HepG2 (cell line): ENCODE measurements around the gene DALRD3. TPM values are rescaled to one million over a fixed set of nuclear protein-coding genes. Genes with fewer than 3 reads are reported as not detected.
A peak's percentile ranks its signal among the peaks of the same experiment; 100 is the strongest.

Experiments used
- CBX2 ChIP-seq, 2 experiments: fragments of 200-600 bp in 1 of 2; sonication (generic); formaldehyde crosslinking in 1 of 2; IDR thresholded peaks; 2 replicates each; pipeline versions ENCODE4 v1.7.0 to v1.8.1; 2018 to 2022; ENCODE audit warnings: low read depth in 2 of 2, low read length in 1 of 2, mild to moderate bottlenecking in 1 of 2, missing genetic modification reagents in 1 of 2
- CENPX ChIP-seq: sonication (generic); formaldehyde crosslinking; IDR thresholded peaks from 2 replicates; pipeline ENCODE4 v1.9.0; 2021; ENCODE audit warnings: mild to moderate bottlenecking, missing genetic modification reagents, moderate library complexity
- CHD4 ChIP-seq: fragments of 200-600 bp; sonication (generic); IDR thresholded peaks from 2 replicates; pipeline ENCODE4 v1.7.0; 2017; ENCODE audit warnings: mild to moderate bottlenecking, low read length, borderline replicate concordance
- MIXL1 ChIP-seq: IDR thresholded peaks from 2 replicates; pipeline ENCODE4 v1.6.1; 2016
- MXD4 ChIP-seq: IDR thresholded peaks from 2 replicates; pipeline ENCODE4 v1.6.1; 2016; ENCODE audit warnings: mild to moderate bottlenecking, missing biosample characterization, missing genetic modification reagents
- NBN ChIP-seq: fragments of 450-650 bp; conservative IDR thresholded peaks from 2 replicates; pipeline ENCODE4 v1.6.1; 2017
- RFX5 ChIP-seq: IDR thresholded peaks from 2 replicates; pipeline ENCODE4 v1.6.1; 2011; ENCODE audit warnings: low read depth, low read length, improper control_type of control experiment
- SSRP1 ChIP-seq: IDR thresholded peaks from 2 replicates; pipeline ENCODE4 v1.6.1; 2016; ENCODE audit warnings: control low read depth
- TAF15 ChIP-seq: fragments of 200-400 bp; formaldehyde crosslinking; IDR thresholded peaks from one replicate; pipeline ENCODE4 v1.6.1; 2018; ENCODE audit warnings: mild to moderate bottlenecking, low read depth, low read length; ENCODE audit not compliant: poor library complexity, severe bottlenecking
- ZFP36L1 ChIP-seq: sonication (generic); formaldehyde crosslinking; IDR thresholded peaks from 2 replicates; pipeline ENCODE4 v1.8.0; 2022; ENCODE audit warnings: mild to moderate bottlenecking, missing genetic modification reagents, moderate library complexity
- ZMYM4 ChIP-seq: sonication (generic); formaldehyde crosslinking; IDR thresholded peaks from 2 replicates; pipeline ENCODE4 v1.8.1; 2023; ENCODE audit warnings: mild to moderate bottlenecking, missing genetic modification reagents
- ZNF253 ChIP-seq: sonication (generic); formaldehyde crosslinking; IDR thresholded peaks from 2 replicates; pipeline ENCODE4 v1.8.0; 2022; ENCODE audit warnings: mild to moderate bottlenecking, missing genetic modification reagents, borderline replicate concordance
- ZNF33A ChIP-seq: sonication (generic); formaldehyde crosslinking; IDR thresholded peaks from 2 replicates; pipeline ENCODE4 v1.5.1; 2020; ENCODE audit warnings: missing genetic modification reagents, mild to moderate bottlenecking, moderate library complexity, borderline replicate concordance
- ZNF570 ChIP-seq: sonication (generic); formaldehyde crosslinking; IDR thresholded peaks from 2 replicates; pipeline ENCODE4 v1.4.0; 2020; ENCODE audit warnings: mild to moderate bottlenecking, missing genetic modification reagents, borderline replicate concordance
- ZNF766 ChIP-seq: sonication (generic); formaldehyde crosslinking; IDR thresholded peaks from 2 replicates; pipeline ENCODE4 v1.5.0; 2020; ENCODE audit warnings: missing genetic modification reagents, borderline replicate concordance
- polyA plus RNA-seq, 8 experiments: library from polyadenylated mRNA; depleted of rRNA in 3 of 8; stranded (reverse) in 7 of 8; unstranded in 1 of 8; fragments of >200 nt; fragmentation: Illumina TruSeq in 4 of 8; extraction: Trizol in 4 of 8; gene quantifications; 2 replicates each; pipeline versions ENCODE4 v1.2.1 to v1.2.3, GENCODE V29; 2011 to 2016; ENCODE audit warnings: low read depth in 4 of 8, missing spikeins in 1 of 8, mixed read lengths in 1 of 8; ENCODE audit not compliant: insufficient read depth in 1 of 8
- total RNA-seq, 5 experiments: library from RNA; depleted of rRNA; stranded (reverse); fragments of >200 nt; fragmentation: Illumina TruSeq; extraction: Trizol; gene quantifications; 2 replicates each; pipeline ENCODE4 v1.2.3, GENCODE V29; 2016; ENCODE audit warnings: low read depth in 1 of 5
- TF ChIP-seq, protein P1 (sequence below): sonication (generic); formaldehyde crosslinking; IDR thresholded peaks from 2 replicates; pipeline ENCODE4 v1.5.0; 2020; ENCODE audit warnings: mild to moderate bottlenecking, missing genetic modification reagents, borderline replicate concordance
- TF ChIP-seq, protein P2 (sequence below), 2 experiments: sonication (generic) in 1 of 2; formaldehyde crosslinking in 1 of 2; IDR thresholded peaks; 2 replicates each; pipeline versions ENCODE4 v1.4.0 to v1.6.1; 2018 to 2020; ENCODE audit warnings: missing genetic modification reagents in 2 of 2, borderline replicate concordance in 1 of 2, low read depth in 1 of 2, mild to moderate bottlenecking in 1 of 2, missing biosample characterization in 1 of 2
- TF ChIP-seq, protein P3 (sequence below): sonication (generic); formaldehyde crosslinking; IDR thresholded peaks from 2 replicates; pipeline ENCODE4 v1.9.0; 2021; ENCODE audit warnings: missing genetic modification reagents, mild to moderate bottlenecking, borderline replicate concordance
- TF ChIP-seq, protein P4 (sequence below): sonication (generic); formaldehyde crosslinking; IDR thresholded peaks from 2 replicates; pipeline ENCODE4 v1.4.0; 2020; ENCODE audit warnings: mild to moderate bottlenecking, missing genetic modification reagents, borderline replicate concordance

The DALRD3 gene
- total and polyA plus RNA-seq, 2 of the 13 experiments (the other 11 are each of a cell fraction or from before 2014, with no cell fraction given) = 19.9 to 36.5 TPM

DNA sequence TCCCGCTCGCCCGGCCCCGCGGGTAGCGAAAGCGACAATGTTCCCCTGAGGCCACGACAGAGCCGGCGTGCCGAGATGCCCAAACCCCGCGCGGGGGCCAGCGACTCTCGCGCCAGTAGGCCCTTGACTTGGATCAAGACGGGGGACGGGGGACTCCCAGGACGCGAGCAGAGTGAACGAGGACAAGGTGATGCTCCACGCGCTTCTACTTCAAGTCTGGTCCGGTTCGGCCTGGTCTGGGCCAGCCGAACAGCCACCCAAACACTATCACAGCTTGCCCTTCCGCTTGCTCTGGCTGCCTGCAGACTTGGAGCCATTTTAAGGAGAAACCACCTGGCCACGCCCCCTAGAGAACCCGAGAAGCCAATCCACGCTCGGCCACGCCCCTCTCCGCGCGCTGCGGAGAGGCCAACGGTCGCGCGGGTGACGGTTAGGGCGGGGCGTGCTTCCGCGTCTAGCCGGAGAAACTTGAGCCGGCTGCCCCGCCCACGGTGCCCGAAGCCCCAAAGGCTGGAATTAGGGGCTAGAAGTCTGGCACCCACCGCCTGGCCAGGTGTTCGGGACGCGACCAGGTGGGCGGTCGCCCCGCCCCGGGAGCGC, 2.9 kb upstream of the DALRD3 start (continued):
- TF ChIP-seq, protein P1, sequence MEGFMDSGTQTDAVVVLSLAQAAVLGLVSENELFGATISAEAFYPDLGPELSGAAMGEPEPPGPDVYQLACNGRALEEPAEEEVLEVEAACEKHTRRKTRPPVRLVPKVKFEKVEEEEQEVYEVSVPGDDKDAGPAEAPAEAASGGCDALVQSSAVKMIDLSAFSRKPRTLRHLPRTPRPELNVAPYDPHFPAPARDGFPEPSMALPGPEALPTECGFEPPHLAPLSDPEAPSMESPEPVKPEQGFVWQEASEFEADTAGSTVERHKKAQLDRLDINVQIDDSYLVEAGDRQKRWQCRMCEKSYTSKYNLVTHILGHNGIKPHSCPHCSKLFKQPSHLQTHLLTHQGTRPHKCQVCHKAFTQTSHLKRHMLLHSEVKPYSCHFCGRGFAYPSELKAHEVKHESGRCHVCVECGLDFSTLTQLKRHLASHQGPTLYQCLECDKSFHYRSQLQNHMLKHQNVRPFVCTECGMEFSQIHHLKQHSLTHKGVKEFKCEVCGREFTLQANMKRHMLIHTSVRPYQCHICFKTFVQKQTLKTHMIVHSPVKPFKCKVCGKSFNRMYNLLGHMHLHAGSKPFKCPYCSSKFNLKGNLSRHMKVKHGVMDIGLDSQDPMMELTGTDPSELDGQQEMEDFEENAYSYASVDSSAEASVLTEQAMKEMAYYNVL (CRISPR knock-in tag) = no peak
- TF ChIP-seq NBN (no peak), SSRP1 (CRISPR knock-in tag) (no peak), ZNF570 (CRISPR knock-in tag) (no peak), MXD4 (CRISPR knock-in tag) (no peak), RFX5 (peak; percentile 38; the same call in 1 of the 2 replicates), CENPX (CRISPR knock-in tag) (no peak), ZMYM4 (peak; percentile 73; the same call in 1 of the 2 replicates), ZNF253 (CRISPR knock-in tag) (no peak), ZNF33A (CRISPR knock-in tag) (peak; percentile 91), MIXL1 (CRISPR knock-in tag) (peak; percentile 45; the same call in 1 of the 2 replicates), CHD4 (no peak), CBX2 (IDR thresholded peaks at IDR 0.05; ENCODE audit: low read depth, low read length) (no peak), CBX2 (CRISPR knock-in tag; IDR thresholded peaks at IDR 0.05; ENCODE audit: low read depth) (no peak; the same call in 1 of the 2 replicates), TAF15 (no peak), ZNF766 (CRISPR knock-in tag) (peak; percentile 76; the same call in 1 of the 2 replicates), ZFP36L1 (CRISPR knock-in tag) (peak; percentile 14; the same call in 1 of the 2 replicates)
- TF ChIP-seq, protein P2, sequence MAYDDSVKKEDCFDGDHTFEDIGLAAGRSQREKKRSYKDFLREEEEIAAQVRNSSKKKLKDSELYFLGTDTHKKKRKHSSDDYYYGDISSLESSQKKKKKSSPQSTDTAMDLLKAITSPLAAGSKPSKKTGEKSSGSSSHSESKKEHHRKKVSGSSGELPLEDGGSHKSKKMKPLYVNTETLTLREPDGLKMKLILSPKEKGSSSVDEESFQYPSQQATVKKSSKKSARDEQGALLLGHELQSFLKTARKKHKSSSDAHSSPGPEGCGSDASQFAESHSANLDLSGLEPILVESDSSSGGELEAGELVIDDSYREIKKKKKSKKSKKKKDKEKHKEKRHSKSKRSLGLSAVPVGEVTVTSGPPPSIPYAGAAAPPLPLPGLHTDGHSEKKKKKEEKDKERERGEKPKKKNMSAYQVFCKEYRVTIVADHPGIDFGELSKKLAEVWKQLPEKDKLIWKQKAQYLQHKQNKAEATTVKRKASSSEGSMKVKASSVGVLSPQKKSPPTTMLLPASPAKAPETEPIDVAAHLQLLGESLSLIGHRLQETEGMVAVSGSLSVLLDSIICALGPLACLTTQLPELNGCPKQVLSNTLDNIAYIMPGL (CRISPR knock-in tag; IDR thresholded peaks at IDR 0.05; ENCODE audit: borderline replicate concordance in 1 of 2, low read depth in 1 of 2) = no peak
- TF ChIP-seq, protein P3, sequence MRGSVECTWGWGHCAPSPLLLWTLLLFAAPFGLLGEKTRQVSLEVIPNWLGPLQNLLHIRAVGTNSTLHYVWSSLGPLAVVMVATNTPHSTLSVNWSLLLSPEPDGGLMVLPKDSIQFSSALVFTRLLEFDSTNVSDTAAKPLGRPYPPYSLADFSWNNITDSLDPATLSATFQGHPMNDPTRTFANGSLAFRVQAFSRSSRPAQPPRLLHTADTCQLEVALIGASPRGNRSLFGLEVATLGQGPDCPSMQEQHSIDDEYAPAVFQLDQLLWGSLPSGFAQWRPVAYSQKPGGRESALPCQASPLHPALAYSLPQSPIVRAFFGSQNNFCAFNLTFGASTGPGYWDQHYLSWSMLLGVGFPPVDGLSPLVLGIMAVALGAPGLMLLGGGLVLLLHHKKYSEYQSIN (CRISPR knock-in tag) = no peak
- TF ChIP-seq, protein P4, sequence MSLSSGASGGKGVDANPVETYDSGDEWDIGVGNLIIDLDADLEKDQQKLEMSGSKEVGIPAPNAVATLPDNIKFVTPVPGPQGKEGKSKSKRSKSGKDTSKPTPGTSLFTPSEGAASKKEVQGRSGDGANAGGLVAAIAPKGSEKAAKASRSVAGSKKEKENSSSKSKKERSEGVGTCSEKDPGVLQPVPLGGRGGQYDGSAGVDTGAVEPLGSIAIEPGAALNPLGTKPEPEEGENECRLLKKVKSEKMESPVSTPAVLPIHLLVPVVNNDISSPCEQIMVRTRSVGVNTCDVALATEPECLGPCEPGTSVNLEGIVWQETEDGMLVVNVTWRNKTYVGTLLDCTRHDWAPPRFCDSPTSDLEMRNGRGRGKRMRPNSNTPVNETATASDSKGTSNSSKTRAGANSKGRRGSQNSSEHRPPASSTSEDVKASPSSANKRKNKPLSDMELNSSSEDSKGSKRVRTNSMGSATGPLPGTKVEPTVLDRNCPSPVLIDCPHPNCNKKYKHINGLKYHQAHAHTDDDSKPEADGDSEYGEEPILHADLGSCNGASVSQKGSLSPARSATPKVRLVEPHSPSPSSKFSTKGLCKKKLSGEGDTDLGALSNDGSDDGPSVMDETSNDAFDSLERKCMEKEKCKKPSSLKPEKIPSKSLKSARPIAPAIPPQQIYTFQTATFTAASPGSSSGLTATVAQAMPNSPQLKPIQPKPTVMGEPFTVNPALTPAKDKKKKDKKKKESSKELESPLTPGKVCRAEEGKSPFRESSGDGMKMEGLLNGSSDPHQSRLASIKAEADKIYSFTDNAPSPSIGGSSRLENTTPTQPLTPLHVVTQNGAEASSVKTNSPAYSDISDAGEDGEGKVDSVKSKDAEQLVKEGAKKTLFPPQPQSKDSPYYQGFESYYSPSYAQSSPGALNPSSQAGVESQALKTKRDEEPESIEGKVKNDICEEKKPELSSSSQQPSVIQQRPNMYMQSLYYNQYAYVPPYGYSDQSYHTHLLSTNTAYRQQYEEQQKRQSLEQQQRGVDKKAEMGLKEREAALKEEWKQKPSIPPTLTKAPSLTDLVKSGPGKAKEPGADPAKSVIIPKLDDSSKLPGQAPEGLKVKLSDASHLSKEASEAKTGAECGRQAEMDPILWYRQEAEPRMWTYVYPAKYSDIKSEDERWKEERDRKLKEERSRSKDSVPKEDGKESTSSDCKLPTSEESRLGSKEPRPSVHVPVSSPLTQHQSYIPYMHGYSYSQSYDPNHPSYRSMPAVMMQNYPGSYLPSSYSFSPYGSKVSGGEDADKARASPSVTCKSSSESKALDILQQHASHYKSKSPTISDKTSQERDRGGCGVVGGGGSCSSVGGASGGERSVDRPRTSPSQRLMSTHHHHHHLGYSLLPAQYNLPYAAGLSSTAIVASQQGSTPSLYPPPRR (CRISPR knock-in tag) = peak; percentile 38
